NCI-H526 treated with DMSO at 0.1 percent for 48 hours (cell line): ENCODE data around the gene SLC43A3.
"Not testable (repeated sequence)": the region's sequence is repeated elsewhere in the genome, so short reads cannot be mapped to it uniquely, and the experiment has no call there.

Experiments used
- DNase-seq: peaks from one replicate; lab custom pipeline; 2025; lab: John Stamatoyannopoulos, UW

Gene SLC43A3

DNA sequence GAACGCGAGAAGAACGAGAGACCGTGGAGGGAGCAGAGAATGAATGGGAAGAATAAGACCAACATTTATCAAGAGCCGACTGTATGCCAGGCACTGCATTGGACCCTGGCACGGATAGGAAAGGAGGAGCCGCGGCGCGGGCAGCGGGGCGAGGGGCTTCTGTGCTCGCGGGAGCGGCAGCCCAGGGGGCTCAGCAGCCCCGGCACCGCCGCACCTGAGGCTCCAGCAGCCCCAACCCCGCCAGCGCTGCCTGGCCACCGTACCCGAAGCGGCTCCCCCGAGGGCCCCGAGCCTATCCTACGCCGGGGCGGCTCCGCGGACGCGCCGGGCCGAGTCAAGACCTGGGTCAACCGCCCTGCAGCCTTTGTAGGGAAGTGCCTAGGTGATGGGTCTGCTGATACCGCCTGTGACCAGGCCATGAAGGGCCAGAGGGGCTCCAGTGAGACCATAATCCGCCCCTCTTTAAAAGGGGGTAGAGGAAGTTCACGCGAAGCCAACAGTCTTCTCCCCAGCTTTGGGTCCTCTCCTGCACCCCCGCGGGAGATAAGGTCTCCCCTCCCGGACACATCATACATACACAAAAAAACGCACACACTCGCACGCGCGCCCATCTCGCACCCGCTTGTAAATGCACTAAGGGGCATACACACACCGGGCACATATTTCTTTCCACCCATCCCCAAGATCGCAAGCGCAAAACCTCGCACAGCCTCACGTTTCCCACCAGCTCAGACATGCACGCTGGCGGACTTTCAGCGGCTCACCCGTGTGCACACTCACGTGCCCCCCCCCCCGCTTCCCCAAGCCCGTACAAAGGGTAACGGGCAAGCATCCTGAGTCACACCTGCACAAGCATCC is 32.5 kb upstream of the SLC43A3 start:
- DNase-seq: no peak

DNA sequence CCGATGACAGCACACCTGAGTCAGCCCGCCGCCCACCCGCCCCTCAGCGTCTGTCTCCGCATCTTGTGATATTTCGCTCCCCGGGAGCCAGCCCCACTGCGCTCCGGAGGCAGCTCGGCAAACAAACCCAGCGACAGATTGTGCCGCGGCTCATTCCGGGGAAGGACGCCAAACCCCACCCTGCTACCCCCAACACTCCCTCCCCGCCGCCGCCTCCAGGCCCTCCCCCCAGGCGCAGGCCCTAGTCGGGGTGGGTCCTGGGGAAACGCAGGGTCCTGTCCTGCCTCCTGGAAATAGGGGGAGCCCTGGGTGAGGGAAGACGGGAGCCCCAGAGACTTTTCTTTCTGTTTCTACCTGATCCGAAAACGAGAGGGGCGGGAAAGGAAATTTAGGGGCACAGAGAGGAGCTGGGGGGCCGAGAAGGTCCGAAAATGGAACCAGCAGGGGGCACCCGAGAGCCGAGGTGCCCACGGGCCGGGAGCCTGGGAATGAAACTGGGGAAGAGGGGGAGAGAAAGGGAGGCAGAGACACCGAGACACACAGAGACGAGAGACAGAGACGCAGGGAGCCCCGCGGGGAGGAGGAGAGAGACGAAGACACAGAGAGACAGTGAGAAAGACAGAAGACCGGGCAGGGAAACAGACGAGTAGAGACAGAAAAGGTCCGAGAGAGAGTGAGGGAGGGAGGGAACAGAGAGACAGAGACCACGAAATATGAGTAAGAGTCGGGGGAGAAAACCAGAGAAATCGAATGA is 31.7 kb upstream of the SLC43A3 start:
- no peak for DNase-seq

DNA sequence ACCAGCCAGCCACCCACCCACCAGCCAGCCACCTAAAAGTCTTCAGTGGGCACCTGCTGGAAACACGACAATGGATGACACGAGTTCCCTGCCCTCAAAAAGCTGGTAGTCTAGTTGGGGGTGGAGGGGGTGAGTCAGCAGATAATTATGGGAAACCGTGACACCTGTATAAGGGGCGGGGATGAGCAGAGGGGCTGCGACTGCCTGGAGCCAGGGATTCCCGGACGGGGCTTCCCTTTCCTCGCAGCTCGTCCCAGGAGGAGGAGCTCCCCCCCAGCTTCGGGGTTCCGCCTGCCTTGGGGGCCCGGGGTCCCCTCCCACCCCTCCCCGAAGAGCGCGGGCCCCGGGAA is 31.1 kb upstream of the SLC43A3 start:
- no peak for DNase-seq

DNA sequence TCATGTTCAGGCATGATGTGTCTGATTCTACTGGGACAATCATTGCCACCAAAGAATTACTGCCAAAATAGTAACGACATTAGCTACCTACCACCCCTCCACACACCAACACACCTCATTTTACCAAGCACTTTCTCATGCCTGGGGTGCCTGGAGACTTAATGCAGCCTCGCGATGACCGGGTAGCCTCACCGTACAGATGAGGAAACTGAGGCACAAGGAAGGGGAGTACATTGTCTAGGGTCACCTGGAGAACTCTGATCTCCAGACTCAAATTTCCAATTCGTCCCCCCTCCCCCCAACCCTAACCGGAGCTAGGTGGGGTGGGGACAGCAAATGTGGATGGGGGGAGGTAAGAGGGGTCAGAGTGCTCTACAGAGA is 30.7 kb upstream of the SLC43A3 start:
- DNase-seq: no peak

DNA sequence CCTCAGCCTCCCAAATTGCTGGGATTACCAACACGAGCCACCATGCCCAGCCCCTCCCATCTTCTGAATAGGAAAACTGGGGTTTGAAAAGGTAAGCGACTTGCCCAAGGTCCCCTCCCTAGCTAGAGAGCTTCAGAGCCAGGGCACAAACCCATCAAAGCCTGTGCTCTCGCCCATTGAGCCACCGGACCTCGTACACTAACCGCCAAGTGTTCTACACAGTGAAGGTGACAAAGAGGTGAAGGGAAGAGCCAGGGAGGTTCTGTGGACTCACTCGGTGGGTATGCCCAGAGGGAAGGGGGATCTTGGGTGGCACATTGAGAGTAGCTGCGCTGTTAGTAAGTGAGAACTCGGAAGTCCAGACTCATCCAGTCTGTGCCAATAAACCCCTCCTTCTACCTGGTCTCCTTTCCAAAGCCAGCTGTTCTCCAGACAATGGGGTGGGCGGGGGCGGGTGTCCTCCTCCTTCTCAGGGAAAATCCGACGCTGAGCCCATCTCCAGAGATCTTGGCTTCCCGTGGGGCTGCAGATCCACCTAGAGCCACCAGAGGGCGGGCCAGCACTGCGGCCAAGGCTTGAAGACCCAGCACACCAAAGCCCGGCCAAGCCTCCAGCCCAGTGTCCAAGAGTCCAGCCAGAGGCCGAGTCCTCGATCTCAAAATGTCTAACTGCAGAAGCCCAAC is 30.2 kb upstream of the SLC43A3 start:
- peak; percentile 58 for DNase-seq

DNA sequence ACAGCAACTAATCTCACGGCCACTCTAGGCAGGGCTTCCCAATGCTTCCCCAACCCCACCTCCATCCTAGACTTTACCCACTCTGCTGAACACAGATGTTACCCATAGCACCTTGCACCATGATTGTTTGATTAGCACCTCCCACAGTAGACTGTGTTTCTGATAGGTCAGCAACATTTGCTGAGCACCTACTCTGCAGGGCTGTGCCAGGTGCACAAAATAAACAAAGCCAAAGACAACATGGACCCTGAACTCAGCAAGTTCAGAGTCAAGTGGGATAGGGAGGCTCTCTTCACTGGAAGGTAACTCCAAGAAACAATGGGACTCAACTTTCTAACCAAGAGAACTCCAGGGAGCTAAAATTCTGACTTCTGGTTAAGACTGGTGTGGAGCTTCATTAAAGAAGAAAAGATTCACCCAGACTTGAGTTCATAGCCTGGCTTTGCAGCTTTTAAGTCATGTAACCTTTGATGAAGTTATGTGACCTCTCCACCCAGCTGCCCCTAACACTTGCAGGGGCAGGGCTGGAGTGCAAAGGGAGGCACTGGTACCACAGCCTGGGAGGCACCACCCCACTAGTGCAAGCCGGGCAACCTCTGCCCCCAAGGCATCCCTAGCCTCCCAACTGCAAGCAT is 26.7 kb upstream of the SLC43A3 start:
- no peak for DNase-seq

DNA sequence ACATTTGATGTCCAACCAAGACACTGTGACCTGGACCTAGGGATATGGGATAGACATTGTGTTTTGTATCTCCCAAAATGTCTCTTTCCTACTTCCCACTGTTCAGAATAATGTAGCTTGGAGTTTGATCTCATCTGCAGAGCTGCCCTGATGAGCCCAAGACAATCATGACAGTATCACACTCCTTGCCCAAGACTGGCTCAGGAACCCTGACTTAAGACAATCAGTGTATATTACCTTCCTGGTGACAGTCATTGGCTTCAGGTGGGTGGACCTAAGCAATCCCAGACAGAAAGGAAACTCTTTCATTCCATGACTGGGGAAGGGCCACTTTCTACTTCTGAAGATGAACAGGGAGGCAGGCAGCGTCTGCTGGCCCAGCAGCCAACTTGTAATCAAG is 19.1 kb upstream of the SLC43A3 start:
- no peak for DNase-seq

DNA sequence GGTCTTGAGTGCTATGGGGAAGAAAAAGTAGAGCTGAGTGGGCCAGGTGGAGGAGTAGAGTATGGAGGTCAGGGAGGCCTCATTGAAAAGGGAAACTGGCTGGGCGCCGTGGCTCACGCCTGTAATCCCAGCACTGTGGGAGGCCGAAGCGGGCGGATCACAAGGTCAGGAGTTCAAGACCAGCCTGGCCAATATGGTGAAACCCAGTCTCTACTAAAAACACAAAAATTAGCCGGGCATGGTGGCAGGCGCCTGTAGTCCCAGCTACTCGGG is 18.1 kb upstream of the SLC43A3 start:
- not testable (repeated sequence) for DNase-seq

DNA sequence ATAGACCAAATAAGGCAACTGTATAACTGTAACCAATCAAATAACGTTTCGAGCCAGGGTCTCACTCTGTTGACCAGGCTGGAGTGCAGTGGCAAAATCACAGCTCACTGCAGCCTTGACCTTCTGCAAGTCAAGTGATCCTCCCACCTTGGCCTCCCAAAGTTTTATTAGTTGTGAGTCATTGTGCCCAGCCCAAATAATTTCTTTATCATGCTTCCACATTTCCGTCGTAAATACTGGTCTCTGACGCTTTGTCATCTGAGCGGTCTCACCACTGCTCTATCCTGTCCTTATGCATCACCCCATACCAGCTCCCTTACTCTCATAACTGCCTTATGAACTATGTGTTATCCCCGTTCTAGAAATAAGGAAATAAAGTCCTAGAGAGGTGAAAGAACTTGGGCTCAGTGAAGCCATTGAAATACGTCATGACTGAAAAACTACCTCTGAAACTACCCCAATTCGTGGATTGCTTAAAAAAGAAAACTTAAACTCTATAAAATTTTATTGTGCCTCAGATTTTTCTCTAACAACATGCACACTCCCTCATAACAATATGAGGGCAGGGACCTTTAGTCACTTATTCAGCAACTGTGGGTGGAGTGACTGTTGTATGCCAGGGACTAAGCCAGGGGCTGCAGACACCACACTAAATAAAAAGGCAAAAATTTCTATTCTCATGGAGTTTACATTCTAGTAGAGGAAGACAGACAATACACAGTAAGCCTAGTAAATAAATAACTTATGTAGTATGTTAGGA is 17.6 kb upstream of the SLC43A3 start:
- no peak for DNase-seq

DNA sequence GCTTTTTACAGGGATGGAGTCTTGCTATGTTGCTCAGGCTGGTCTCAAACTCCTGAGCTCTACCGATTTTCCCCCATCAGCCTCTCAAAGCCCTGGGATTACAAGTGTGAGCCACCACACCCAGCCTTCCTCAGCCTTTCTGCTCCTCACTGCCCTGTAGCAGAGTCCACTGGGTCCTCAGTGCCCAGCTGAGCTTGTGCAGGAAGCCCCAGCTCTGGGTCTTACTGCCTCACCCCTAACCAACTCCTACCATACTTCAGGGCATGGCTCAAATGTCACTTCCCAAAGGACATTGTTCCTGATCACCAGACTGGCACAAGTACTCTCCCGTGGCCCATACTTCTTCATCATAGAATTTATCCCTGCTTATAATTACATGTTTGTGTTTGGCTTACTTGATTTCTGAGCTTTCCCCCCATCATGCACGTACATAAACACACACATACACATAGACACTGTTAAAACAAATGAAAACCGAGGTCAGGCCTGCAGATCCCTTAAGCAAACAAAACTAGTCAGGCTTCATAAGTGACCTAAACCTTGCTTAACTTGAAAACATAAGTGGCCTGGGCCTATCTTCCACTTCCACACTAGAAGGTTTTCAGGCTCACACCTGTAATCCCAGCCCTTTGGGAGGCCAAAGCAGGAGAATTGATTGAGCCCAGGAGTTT is 14.0 kb upstream of the SLC43A3 start:
- no peak for DNase-seq

DNA sequence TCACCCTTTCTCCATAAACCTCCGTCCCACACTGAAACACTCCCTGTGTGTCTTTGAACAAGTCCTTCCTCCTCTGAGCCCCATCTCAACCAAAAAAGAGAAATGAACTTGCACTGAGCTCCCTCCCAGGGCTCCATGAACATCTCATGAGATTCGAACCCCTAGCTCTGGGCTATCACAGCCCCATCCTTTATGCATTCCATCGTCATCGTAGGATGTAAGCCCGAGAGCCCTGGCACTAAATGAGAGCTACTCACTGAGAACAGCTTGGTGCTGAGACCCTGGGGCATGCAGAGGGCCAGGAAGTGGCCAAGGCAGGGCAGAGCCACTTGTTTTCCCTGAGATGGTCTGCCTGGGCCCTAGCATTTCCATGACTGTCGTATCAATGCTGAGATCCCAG is 12.9 kb upstream of the SLC43A3 start:
- DNase-seq: no peak

DNA sequence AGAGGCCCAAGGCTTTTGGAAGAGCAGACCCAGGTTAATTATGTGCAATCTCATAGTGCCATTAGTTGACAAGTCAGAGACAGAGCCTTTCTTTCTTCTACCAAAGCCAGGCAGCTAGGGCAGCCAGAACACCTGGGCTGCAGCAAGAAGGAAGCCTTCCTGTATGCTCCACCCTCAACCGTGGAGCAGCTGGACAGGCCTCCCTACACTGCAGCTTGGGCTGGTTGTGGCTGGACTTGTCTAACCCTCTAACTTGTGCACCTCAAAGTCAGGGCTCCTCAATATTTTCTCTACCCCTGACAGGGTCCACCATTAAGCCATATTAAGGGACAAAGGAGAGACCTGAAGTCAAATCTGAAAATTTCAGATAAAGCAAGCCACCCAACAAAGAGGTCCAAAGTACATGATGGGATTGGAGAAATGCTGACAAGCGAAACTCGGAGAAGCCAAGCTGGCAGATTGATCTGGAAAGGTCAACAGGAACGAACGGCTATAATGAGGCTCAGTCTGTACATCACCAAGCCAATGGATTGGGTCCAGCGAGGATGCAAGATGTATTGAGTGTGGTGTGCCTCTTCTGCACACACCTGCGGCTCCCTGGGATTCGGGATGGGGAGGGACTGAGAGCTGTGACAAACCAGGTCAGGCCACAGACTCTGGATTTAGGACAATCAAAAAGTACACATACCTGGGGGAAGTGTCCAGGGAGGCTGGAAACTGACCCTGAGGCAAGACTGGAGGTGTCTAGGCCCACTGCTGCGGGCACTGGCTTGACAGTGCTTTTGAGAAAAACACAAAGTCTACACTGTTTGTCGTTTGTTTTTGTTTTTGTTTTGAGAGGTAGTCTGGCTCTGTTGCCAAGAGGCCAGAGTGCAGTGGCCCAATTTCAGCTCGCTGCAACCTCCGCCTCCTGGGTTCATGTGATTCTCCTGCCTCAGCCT is 11.7 kb upstream of the SLC43A3 start:
- DNase-seq: no peak

DNA sequence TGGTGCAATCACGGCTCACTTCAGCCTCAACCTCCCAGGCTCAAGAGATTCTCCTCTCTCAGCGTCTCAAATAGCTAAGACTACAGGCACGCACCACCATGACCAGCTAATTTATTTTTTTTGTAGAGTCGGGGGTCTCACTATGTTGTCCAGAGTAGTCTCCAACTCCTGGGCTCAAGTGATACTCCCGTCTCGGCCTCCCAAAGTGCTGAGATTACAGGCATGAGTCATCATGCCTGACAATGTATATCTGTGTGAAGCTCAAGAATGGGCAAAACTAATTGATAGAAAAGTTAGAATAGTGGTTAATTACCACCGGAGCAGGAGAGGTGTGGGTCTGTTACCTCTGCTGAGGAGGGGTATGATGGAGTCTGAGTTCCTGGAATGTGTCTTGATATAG is 9.1 kb upstream of the SLC43A3 start:
- no peak for DNase-seq

DNA sequence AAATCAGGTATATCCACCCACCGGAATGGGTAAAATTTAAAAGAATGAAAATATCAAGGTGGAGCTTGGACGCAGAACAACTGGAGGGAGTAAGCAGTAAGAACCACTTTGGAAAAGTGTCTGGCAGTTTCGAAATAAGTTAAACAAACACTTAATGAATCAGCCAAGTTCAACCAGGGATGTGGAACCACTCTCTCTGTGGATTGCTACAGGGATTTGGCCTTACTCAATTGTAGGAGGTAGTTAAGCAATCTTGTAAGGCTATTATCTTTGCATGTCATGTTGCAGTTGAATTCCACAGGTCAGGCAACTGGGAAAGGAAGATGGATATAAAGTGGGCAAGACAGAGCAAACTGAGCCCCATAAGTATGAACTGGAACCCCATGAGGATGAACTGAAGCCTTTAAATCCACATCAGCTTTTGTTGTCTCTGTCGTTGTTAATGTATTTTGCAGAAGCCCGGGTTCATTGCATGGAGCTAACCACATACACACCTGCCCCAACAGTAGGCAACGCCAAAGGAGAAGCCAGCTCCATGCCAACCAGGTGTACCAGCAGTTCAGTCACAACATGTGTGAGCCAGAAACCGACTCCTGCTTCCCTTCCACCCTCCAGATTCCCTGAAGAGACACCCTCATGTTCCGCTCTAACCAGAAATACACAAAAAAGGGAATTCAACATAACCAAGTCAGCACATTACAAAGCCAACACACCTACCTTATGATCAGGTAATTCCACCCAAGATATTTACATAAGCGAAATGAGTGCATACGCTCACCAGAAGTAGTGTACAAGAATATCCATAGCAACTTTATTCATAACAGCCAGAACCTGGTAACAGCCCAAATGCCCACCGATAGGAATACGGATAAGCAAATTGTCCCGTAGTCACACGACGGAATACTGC is 8.0 kb upstream of the SLC43A3 start:
- DNase-seq: no peak

DNA sequence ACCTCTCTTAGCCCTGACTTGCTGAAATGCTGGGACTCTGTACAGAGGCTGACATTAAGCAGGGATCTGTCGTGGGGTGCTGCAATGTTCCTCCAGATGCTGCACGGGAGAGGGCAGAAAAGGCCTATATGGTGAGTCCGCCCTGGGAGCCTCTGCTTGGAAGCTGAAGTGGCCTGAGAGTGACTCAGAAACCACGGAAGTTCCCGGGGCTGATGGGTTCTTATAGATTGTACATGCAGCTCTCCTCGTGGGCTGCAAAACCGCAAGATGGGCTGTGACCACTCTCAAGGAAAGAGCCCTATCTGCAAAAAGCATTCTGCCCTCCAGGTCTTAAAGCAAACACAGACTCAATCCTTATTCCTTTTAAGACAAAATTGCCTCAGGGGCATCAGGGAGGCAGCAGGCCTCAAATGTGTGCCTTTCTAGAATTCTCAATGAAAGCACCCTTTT is 5.8 kb upstream of the SLC43A3 start:
- no peak for DNase-seq

DNA sequence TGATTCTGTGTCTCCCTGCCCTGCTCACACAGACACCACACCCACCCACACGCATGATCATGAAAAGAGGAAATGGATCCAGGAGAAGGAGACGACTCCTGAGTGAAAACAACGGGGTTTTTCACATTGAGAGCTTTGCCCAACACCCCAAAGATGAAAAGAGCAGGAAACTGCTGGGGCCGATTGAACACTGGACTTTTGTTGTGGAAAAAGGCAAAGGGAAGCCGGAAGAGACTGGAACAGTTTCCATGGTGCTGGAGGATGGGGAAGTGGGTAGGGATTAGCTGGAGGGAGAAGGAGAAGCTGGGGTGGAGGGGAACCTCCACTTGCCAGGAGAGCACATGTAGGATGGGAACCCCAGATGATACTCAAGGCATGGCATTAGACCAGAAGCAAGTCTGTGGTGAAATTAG is 5.2 kb upstream of the SLC43A3 start:
- no peak for DNase-seq

DNA sequence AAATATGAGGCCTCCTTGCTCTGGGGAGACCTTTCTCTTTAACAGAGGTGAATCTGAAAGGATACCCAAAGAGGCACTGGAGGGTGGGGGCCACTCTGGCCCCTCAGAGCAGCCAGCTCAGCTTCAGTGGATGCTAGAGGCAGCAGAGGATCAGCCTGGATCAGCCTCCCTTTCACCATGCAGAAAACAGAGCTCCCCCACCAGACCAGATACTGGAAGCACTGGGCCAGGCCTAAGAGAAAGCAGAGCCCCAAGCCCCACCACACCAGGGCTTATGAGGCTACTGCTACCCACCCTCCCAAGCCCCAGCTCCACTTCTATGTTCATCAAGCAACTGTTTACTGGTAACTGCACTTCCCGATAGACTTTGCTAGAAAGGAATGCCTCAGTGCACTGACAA is 4.0 kb upstream of the SLC43A3 start:
- DNase-seq: no peak

DNA sequence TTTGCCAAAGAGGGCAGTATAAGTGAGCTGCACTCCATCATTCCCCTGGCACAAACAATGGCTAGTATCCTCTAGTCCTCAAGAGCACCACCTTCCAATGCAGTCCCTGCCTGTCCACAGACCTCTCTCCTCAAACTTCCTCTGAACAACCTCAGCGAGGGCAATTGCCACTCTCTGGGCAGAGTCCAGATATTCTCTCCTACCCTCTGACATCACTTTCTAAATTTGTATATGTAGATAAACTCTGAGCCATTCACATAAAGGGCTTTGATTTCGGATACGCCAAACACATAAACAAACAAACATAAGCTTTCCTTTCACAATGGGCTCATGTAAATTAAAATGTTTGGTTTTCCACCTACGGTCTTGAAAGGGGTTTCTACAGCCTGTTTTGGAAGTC is 3.0 kb upstream of the SLC43A3 start:
- DNase-seq: no peak

DNA sequence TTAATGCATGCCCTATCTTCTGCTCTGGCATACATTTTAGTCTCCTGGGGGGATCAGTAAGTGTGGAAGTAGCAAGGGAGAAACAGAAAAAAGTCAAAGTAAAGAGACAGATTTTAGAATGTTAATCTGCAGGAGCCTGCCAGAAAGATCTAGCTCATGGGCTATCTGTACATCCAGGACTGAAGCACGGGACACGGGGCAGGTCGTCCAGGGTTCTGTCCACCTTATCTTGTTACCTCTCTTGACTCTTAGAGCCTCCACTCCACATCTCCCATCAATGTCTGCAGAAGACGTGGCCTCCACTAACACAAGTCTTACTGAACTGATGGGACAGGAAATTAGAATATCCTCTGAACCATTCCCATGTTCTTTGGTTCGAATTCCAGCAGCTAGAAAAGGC is 1.7 kb upstream of the SLC43A3 start:
- no peak for DNase-seq
